GM12892 (cell line): ENCODE data around the gene GPRASP3.

ENCODE experiments used
- POLR2A ChIP-seq: IDR thresholded peaks from 2 replicates; pipeline ENCODE4 v1.6.1; 2011; ENCODE audit warnings: low read depth, low read length, control low read depth
- POLR2AphosphoS5 ChIP-seq: IDR thresholded peaks from 2 replicates; pipeline ENCODE4 v1.6.1; 2011; ENCODE audit warnings: low read depth, low read length, control low read depth

DNA sequence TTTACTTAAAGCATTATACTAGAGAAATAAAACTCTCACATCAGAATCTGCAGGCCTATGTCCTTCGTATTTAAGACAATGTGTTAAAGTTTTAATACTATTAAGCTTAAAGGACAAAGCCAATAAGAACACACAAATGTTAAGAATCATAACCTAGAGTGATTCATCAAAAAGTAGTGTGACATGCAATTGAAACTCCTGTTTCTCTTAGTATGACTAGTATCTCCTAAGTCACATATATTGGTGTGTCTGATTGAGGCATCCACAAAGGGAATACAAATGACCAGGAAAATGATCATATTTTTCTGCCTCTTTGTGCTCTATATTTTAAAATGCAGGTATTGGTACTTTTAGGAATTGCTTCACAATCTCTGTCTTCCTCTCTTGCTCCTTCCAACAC, 23.8 kb downstream of the GPRASP3 start:
- TF ChIP-seq POLR2A, result no peak
- TF ChIP-seq POLR2AphosphoS5, result no peak
